Glutamatergic neuron (in vitro differentiated cells): ENCODE measurements around the gene PSMB7. TPM values are rescaled to one million over a fixed set of nuclear protein-coding genes. Genes with fewer than 3 reads are reported as not detected.

Source experiments
- DNase-seq: peaks from one replicate; pipeline ENCODE4 v3.0.0; 2022
- H3K27ac Mint-ChIP-seq: one replicate; pipeline ENCODE4 v1.8.0; 2020; ENCODE audit warnings: mild to moderate bottlenecking, mixed read lengths, inconsistent platforms; ENCODE audit not compliant: unreplicated experiment
- H3K27me3 Mint-ChIP-seq: one replicate; pipeline ENCODE4 v1.8.0; 2020; ENCODE audit warnings: mild to moderate bottlenecking, moderate library complexity, mixed read lengths, inconsistent platforms; ENCODE audit not compliant: unreplicated experiment
- H3K36me3 Mint-ChIP-seq: one replicate; pipeline ENCODE4 v1.8.0; 2020; ENCODE audit warnings: mild to moderate bottlenecking, mixed read lengths, inconsistent platforms; ENCODE audit not compliant: unreplicated experiment
- H3K4me1 Mint-ChIP-seq: one replicate; pipeline ENCODE4 v1.8.0; 2020; ENCODE audit warnings: mild to moderate bottlenecking, low read depth, mixed read lengths, inconsistent platforms; ENCODE audit not compliant: unreplicated experiment
- H3K4me3 Mint-ChIP-seq: one replicate; pipeline ENCODE4 v1.8.0; 2020; ENCODE audit warnings: mild to moderate bottlenecking, mixed read lengths, inconsistent platforms; ENCODE audit not compliant: unreplicated experiment
- H3K9me3 Mint-ChIP-seq: one replicate; pipeline ENCODE4 v1.8.0; 2020; ENCODE audit warnings: mild to moderate bottlenecking, moderate library complexity, mixed read lengths, inconsistent platforms; ENCODE audit not compliant: unreplicated experiment
- total RNA-seq: library from RNA; stranded (reverse); fragmentation: NEBNext Ultra II Directional; extraction: Animal tissue kit (Norgen Biotek cat#: 25700); gene quantifications from one replicate; pipeline ENCODE4 v1.2.1, GENCODE V29; 2021; ENCODE audit not compliant: unreplicated experiment
- TF ChIP-seq, protein P1 (sequence below): fragments of 200-600 bp; sonication (generic); IDR thresholded peaks from one replicate; pipeline ENCODE4 v1.5.0; 2021; ENCODE audit not compliant: partially characterized antibody, unreplicated experiment

Gene PSMB7
- total RNA-seq, 1 donor from 2014 or later, result 185 TPM

GRCh38 chr9:124359855-124360678 is 55.2 kb downstream of the PSMB7 start:
- Mint-ChIP-seq H3K27ac (peak overlapping the region; percentile 93), H3K9me3 (peaks cover 5% of the 10 kb centered on the region), H3K36me3 (no peaks in the 10 kb centered on the region), H3K4me3 (peak overlapping the region; percentile 62), H3K27me3 (peaks cover 3% of the 10 kb centered on the region), H3K4me1 (peaks cover 67% of the 10 kb centered on the region)
- DNase-seq, result peak; percentile 62
- TF ChIP-seq, protein P1, sequence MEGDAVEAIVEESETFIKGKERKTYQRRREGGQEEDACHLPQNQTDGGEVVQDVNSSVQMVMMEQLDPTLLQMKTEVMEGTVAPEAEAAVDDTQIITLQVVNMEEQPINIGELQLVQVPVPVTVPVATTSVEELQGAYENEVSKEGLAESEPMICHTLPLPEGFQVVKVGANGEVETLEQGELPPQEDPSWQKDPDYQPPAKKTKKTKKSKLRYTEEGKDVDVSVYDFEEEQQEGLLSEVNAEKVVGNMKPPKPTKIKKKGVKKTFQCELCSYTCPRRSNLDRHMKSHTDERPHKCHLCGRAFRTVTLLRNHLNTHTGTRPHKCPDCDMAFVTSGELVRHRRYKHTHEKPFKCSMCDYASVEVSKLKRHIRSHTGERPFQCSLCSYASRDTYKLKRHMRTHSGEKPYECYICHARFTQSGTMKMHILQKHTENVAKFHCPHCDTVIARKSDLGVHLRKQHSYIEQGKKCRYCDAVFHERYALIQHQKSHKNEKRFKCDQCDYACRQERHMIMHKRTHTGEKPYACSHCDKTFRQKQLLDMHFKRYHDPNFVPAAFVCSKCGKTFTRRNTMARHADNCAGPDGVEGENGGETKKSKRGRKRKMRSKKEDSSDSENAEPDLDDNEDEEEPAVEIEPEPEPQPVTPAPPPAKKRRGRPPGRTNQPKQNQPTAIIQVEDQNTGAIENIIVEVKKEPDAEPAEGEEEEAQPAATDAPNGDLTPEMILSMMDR, result no peak

DNA sequence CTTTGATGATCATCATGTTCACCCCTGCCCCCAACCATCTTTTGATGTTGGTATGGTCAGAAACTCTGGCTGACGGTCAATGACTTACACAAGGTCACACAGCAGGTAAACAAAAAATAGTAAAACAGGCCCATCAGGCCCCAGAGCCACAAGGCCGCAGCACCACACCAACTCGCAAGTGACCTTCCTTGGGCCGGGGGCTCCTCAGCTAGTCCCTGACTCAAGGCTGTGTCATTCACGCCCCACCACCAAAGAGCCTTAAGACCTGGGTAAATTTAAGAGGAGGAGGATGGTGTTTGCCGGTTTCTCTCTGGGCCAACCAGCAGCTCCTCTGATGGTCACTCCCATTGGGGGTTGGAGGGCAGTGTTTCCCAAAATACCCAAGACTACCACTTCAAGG is 55.8 kb downstream of the PSMB7 start:
- H3K27ac Mint-ChIP-seq, result peak overlapping the region; percentile 72
- peaks cover 5% of the 10 kb centered on the region for H3K9me3 Mint-ChIP-seq
- H3K4me3 Mint-ChIP-seq, result no peak overlapping the region
- H3K4me1 Mint-ChIP-seq, result peaks cover 62% of the 10 kb centered on the region
- DNase-seq, result no peak
- H3K27me3 Mint-ChIP-seq, result peaks cover 6% of the 10 kb centered on the region
- H3K36me3 Mint-ChIP-seq, result no peaks in the 10 kb centered on the region
- TF ChIP-seq, protein P1, result no peak

DNA sequence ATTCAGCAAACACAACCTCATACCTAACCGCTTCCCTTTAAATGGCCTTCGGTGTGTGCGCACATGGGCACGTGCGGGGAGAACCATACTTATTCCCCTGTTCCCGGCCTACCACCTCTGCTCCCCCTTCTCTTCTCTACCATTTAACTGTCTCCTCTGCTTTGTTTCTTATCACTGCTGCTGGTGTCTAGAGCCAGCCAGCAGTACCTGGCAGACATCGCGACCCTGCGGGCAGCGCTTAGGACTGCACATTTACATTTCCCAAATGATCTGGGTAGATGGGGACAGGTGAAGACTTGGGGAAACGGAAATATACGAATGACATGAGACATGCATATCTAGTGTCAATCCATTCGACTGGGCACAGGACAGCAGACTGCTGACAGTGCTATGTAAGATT is 56.6 kb downstream of the PSMB7 start:
- Mint-ChIP-seq H3K36me3 (no peaks in the 10 kb centered on the region), H3K9me3 (peaks cover 7% of the 10 kb centered on the region), H3K4me3 (peak overlapping the region; percentile 26), H3K27me3 (peaks cover 8% of the 10 kb centered on the region), H3K4me1 (peaks cover 57% of the 10 kb centered on the region), H3K27ac (peak overlapping the region; percentile 45)
- no peak for DNase-seq
- TF ChIP-seq, protein P1, result no peak

- H3K9me3 Mint-ChIP-seq, result peaks cover 7% of the 10 kb centered on the region
- H3K27me3 Mint-ChIP-seq, result peaks cover 8% of the 10 kb centered on the region
- no peak overlapping the region for H3K4me3 Mint-ChIP-seq
- DNase-seq, result no peak
- H3K27ac Mint-ChIP-seq, result peak overlapping the region; percentile 62
- TF ChIP-seq, protein P1, result no peak
- H3K36me3 Mint-ChIP-seq, result no peaks in the 10 kb centered on the region
- peaks cover 49% of the 10 kb centered on the region for H3K4me1 Mint-ChIP-seq
These were observed 57.4 kb downstream of the PSMB7 start for GRCh38 chr9:124357721-124358361.
